HFF-Myc (cell line): ENCODE measurements around the gene ABCA13.
A peak's percentile ranks its signal among the peaks of the same experiment; 100 is the strongest.

ENCODE experiments used
- DNase-seq: peaks from one replicate; pipeline ENCODE4 v3.0.0-alpha.2; 2011; ENCODE audit warnings: low read depth; ENCODE audit errors: extremely low read depth
- H3K4me3 ChIP-seq: replicated peaks from 2 replicates; pipeline ENCODE4 v1.5.1; 2011; ENCODE audit warnings: low read depth, mild to moderate bottlenecking, control low read depth, low read length
- TF ChIP-seq, protein P1 (sequence below): IDR thresholded peaks from 2 replicates; pipeline ENCODE4 v1.5.1; 2012; ENCODE audit warnings: mild to moderate bottlenecking, low read depth, low read length, control low read depth; ENCODE audit errors: missing control alignments

ABCA13 gene, protein sequence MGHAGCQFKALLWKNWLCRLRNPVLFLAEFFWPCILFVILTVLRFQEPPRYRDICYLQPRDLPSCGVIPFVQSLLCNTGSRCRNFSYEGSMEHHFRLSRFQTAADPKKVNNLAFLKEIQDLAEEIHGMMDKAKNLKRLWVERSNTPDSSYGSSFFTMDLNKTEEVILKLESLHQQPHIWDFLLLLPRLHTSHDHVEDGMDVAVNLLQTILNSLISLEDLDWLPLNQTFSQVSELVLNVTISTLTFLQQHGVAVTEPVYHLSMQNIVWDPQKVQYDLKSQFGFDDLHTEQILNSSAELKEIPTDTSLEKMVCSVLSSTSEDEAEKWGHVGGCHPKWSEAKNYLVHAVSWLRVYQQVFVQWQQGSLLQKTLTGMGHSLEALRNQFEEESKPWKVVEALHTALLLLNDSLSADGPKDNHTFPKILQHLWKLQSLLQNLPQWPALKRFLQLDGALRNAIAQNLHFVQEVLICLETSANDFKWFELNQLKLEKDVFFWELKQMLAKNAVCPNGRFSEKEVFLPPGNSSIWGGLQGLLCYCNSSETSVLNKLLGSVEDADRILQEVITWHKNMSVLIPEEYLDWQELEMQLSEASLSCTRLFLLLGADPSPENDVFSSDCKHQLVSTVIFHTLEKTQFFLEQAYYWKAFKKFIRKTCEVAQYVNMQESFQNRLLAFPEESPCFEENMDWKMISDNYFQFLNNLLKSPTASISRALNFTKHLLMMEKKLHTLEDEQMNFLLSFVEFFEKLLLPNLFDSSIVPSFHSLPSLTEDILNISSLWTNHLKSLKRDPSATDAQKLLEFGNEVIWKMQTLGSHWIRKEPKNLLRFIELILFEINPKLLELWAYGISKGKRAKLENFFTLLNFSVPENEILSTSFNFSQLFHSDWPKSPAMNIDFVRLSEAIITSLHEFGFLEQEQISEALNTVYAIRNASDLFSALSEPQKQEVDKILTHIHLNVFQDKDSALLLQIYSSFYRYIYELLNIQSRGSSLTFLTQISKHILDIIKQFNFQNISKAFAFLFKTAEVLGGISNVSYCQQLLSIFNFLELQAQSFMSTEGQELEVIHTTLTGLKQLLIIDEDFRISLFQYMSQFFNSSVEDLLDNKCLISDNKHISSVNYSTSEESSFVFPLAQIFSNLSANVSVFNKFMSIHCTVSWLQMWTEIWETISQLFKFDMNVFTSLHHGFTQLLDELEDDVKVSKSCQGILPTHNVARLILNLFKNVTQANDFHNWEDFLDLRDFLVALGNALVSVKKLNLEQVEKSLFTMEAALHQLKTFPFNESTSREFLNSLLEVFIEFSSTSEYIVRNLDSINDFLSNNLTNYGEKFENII (N-terminal part only)

DNA sequence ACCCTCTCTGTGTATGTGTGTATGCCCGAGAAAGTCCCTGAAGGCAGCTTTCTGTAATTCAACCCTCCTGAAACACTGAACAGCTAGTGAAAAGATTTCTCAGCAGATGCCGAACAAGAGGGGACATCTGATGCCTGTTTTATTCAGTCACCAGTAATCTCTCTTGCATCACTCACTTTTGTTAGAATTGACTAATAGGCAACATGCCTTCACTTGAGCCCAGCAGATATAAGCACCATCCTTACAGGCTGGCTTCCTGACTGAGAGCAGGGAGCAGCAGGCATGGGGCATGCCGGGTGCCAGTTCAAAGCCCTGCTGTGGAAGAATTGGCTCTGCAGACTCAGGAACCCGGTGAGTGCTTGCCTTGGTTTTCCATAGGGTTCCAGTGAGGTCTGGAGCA is at the start of gene ABCA13:
Gene ABCA13, plus strand, starts transcription at position 257 of the 400 bp plus-strand sequence. Its CDS starts 26 bp downstream, at position 283.
- TF ChIP-seq, protein P1, sequence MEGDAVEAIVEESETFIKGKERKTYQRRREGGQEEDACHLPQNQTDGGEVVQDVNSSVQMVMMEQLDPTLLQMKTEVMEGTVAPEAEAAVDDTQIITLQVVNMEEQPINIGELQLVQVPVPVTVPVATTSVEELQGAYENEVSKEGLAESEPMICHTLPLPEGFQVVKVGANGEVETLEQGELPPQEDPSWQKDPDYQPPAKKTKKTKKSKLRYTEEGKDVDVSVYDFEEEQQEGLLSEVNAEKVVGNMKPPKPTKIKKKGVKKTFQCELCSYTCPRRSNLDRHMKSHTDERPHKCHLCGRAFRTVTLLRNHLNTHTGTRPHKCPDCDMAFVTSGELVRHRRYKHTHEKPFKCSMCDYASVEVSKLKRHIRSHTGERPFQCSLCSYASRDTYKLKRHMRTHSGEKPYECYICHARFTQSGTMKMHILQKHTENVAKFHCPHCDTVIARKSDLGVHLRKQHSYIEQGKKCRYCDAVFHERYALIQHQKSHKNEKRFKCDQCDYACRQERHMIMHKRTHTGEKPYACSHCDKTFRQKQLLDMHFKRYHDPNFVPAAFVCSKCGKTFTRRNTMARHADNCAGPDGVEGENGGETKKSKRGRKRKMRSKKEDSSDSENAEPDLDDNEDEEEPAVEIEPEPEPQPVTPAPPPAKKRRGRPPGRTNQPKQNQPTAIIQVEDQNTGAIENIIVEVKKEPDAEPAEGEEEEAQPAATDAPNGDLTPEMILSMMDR: no peak
- H3K4me3 ChIP-seq: no peak within 1 kb of the TSS
- no peak for DNase-seq

DNA sequence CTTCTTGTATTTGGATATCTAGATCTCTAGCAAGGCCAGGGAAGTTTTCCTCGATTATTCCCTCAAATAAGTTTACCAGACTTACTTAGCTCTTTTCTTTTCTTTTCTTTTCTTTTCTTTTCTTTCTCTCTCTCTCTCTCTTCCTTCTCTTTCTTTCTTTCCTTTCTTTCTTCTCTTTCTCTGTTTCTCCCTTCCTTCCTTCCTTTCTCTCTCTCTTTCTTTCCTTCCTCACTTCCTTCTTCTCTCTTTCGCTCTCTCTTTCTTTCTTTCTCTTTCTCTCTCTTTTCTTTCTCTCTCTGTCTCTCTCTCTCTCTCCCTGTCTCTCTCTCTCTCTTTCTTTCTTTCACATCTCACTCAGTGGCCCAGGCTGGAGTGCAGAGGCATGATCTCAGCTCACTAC is 45.2 kb upstream of the ABCA13 start:
- no peak for DNase-seq
- TF ChIP-seq, protein P1: no peak
- H3K4me3 ChIP-seq: no peak overlapping the region

DNA sequence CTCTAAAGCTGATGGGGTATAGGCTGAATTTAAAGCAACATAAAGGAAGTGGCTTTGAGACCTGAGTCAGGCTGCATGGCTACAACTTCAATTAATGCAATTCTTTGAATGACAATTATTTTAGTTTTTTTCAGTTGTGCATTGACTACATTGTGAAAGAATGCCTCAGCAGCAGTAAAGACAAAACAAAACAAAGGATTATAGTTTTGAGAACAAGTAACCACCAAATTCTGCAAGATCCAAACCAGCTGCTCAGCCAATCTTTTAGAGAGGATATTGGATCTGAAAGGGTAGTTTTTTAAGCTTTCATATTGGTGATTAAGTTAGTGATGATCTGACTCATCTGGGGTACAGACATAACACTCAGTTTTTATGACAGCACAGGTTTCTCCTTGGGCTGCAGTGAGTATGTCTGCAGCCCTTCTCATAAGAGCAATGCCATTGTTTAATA is 40.6 kb upstream of the ABCA13 start:
- no peak overlapping the region for H3K4me3 ChIP-seq
- no peak for DNase-seq
- TF ChIP-seq, protein P1: no peak

DNA sequence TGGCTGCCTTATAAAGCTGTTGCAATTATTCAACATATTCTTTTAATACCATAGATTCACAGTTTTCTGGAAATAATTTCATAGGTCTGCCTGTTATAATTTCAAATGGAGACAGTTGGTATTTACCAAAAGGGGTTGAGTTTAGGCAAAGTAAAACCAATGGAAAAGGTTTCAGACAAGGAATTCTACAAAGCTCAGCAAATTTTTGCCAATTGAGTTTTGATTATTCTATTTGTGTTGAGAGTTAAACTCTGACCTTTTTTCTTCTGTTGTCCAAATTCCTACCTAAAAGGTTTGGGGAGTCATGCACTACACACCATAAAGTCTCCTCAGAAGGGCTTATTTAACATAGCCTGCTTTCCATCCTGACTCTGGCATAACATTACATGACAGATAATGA is 38.5 kb upstream of the ABCA13 start:
- TF ChIP-seq, protein P1: no peak
- no peak overlapping the region for H3K4me3 ChIP-seq
- no peak for DNase-seq

DNA sequence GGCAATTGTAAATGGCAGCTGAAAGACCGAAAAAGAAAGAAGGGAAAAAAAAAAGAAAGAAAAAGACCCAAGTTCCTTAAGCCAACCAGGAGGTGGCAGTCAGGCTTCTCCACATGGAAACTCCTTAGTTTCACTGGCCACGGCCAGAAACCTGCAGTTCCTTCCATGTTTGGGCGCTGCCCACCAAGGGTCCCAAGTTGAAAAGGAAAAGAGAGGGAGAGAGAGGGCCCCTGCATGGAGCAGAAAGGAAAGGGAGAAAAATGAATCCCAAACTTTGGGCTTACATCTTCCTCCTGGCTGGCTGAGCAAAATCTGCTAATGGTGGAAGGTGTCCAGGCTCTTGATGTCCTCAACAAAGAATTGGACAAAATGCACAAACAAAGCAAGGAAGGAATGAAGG is 31.8 kb upstream of the ABCA13 start:
- TF ChIP-seq, protein P1: peak; percentile 33
- DNase-seq: no peak
- H3K4me3 ChIP-seq: no peak overlapping the region
